Mesothelial cell of epicardium (in vitro differentiated cells): ENCODE measurements around the gene TACC3. TPM values are rescaled to one million over a fixed set of nuclear protein-coding genes. Genes with fewer than 3 reads are reported as not detected.

Experiments used
- DNase-seq, 2 experiments: peaks; one replicate each; pipeline ENCODE4 v3.0.0; 2021; ENCODE audit warnings: low spot score in 2 of 2; ENCODE audit not compliant: unreplicated experiment in 2 of 2
- H3K27ac Mint-ChIP-seq: 2 replicates; pipeline ENCODE4 v1.8.0; 2021; ENCODE audit warnings: mixed read lengths
- H3K27me3 Mint-ChIP-seq: 2 replicates; pipeline ENCODE4 v1.8.0; 2021; ENCODE audit warnings: low read depth, mixed read lengths
- H3K36me3 Mint-ChIP-seq: 2 replicates; pipeline ENCODE4 v1.8.0; 2021; ENCODE audit warnings: mixed read lengths
- H3K4me1 Mint-ChIP-seq: 2 replicates; pipeline ENCODE4 v1.8.0; 2021; ENCODE audit warnings: mixed read lengths
- H3K4me3 Mint-ChIP-seq: 2 replicates; pipeline ENCODE4 v1.8.0; 2021; ENCODE audit warnings: mild to moderate bottlenecking, moderate library complexity, mixed read lengths
- H3K9me3 Mint-ChIP-seq: 2 replicates; pipeline ENCODE4 v1.8.0; 2021; ENCODE audit warnings: mixed read lengths
- total RNA-seq: library from RNA; stranded (reverse); gene quantifications from 3 replicates; pipeline ENCODE4 v1.2.1, GENCODE V29; 2021
- TF ChIP-seq, protein P1 (sequence below): fragments of 200-600 bp; sonication (generic); IDR thresholded peaks from one replicate; pipeline ENCODE4 v1.5.0; 2021; ENCODE audit warnings: antibody characterized with exemption; ENCODE audit not compliant: unreplicated experiment

The TACC3 gene
- total RNA-seq, 1 donor from 2014 or later = 45.3 TPM

DNA sequence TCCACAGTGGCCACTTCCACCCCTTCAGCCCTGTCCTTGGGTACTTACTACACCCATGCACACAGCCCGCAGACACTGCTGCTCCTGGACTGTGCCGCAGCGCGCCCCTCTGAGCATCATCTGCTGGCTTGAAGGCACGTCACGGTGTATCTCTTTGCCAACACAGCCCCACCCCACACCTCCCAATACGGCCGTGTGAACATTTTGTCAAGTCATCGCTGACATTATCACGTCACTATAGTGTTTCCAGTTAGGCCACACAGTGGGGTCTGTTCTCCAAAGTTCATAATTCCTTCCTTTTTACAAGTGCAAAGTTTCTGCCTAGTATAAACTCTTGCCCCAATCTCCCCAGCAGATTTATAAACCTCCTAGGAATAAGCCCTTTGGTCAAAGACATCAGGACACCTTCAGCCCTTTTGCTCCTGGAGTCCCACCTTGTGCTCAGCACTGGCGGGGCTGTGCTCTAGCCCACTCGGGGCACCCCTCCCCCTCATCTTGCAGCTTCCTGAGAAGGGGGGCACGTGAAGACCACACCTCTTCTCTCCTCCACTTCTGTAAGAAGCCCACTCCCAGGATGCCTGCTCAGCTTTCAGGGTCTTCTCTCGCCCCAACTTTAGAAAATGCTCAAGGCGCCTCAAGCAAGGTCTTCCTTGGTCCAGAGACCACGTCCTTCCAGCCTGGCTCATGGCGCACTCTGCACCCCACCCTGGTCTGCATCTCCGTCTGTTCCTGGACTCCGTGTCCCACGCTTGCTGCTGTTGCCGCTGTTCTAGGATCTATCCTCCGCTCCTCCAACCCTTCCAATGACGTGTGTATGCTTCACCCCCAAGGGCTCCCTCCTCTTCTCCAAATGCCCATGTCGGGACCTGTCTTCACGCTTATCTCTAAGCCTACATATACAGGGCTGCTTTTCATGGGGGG, 44.5 kb upstream of the TACC3 start:
- no peak overlapping the region for H3K4me3 Mint-ChIP-seq
- no peak overlapping the region for H3K27ac Mint-ChIP-seq

DNA sequence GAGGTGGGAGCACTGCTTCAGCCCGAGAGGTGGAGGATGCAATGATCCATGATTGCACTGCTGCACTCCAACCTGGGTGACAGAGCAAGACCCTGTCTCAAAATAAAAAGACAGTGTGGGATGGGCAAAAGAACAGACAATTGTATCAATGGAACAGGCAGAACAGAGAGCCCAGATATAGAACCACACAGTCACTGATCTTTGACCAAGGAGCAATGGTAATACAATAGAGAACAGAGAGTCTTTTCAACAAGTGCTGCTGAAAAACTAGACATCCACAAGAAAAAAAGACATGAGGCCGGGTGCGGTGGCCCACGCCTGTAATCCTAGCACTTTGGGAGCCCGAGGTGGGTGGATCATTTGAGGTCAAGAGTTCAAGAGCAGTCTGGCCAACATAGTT, 43.1 kb upstream of the TACC3 start:
- TF ChIP-seq, protein P1, sequence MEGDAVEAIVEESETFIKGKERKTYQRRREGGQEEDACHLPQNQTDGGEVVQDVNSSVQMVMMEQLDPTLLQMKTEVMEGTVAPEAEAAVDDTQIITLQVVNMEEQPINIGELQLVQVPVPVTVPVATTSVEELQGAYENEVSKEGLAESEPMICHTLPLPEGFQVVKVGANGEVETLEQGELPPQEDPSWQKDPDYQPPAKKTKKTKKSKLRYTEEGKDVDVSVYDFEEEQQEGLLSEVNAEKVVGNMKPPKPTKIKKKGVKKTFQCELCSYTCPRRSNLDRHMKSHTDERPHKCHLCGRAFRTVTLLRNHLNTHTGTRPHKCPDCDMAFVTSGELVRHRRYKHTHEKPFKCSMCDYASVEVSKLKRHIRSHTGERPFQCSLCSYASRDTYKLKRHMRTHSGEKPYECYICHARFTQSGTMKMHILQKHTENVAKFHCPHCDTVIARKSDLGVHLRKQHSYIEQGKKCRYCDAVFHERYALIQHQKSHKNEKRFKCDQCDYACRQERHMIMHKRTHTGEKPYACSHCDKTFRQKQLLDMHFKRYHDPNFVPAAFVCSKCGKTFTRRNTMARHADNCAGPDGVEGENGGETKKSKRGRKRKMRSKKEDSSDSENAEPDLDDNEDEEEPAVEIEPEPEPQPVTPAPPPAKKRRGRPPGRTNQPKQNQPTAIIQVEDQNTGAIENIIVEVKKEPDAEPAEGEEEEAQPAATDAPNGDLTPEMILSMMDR = no peak
- DNase-seq = no peak
- Mint-ChIP-seq H3K27me3 (peaks cover 5% of the 10 kb centered on the region), H3K27ac (no peak overlapping the region), H3K9me3 (no peaks in the 10 kb centered on the region), H3K4me3 (no peak overlapping the region), H3K36me3 (no peaks in the 10 kb centered on the region), H3K4me1 (peaks cover 6% of the 10 kb centered on the region)

More for the DNA sequence above, 44.5 kb upstream of the TACC3 start:
- TF ChIP-seq, protein P1 = no peak
- Mint-ChIP-seq H3K27me3 (peaks cover 5% of the 10 kb centered on the region), H3K4me1 (no peaks in the 10 kb centered on the region), H3K9me3 (no peaks in the 10 kb centered on the region), H3K36me3 (no peaks in the 10 kb centered on the region)
- DNase-seq = no peak

DNA sequence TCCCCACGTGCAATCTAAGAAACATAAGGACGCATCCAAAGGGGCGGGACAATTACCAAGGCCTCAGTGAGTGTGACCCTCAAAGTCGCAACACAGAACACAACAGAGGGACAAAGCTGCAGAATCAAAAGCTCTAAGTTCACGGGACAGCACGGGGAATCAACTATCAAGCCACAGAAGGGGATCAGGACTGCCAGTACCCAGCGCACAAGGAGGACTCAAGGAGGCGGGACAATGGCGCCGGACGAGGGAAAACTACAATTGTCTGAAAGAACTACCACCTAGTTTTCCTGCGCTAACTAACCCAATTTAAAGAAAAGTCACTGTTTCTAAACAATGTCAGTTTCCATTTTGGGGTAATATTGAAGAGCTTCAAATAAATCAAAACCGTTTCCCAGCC, 38.5 kb upstream of the TACC3 start:
- Mint-ChIP-seq H3K36me3 (no peaks in the 10 kb centered on the region), H3K4me1 (peaks cover 10% of the 10 kb centered on the region)

DNA sequence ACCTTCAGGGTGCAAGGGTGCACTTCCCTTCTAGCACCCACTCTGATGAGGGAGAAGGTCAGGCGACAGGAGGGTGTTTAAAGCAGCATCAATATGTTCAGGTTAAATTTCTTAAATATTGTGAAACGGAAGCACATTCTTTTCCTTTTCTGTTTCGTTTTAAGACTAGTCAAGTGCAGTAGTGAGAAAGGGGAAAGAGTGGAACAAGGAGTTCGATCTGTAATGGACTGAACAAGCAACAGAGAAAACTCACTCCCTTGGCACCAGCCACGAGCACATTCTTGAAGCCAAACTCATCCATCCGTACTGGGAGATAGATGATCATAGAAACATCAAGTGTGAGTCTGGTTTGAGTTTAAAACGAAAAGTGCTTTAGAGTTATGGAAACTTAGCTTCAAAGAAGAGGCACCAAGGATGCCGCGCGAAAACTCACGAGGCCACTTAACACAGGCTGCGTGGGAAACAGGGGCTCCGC, 38.0 kb upstream of the TACC3 start:
- Mint-ChIP-seq H3K36me3 (no peaks in the 10 kb centered on the region), H3K27me3 (no peaks in the 10 kb centered on the region), H3K4me3 (peak overlapping the region; percentile 74), H3K4me1 (peaks cover 10% of the 10 kb centered on the region), H3K9me3 (no peaks in the 10 kb centered on the region), H3K27ac (peak overlapping the region; percentile 86)
- DNase-seq = no peak
- TF ChIP-seq, protein P1 = no peak

More for the DNA sequence above, 38.5 kb upstream of the TACC3 start:
- no peaks in the 10 kb centered on the region for H3K27me3 Mint-ChIP-seq
- no peak for DNase-seq
- peak overlapping the region; percentile 74 for H3K4me3 Mint-ChIP-seq
- TF ChIP-seq, protein P1 = no peak
- H3K9me3 Mint-ChIP-seq = no peaks in the 10 kb centered on the region
- peak overlapping the region; percentile 23 for H3K27ac Mint-ChIP-seq

DNA sequence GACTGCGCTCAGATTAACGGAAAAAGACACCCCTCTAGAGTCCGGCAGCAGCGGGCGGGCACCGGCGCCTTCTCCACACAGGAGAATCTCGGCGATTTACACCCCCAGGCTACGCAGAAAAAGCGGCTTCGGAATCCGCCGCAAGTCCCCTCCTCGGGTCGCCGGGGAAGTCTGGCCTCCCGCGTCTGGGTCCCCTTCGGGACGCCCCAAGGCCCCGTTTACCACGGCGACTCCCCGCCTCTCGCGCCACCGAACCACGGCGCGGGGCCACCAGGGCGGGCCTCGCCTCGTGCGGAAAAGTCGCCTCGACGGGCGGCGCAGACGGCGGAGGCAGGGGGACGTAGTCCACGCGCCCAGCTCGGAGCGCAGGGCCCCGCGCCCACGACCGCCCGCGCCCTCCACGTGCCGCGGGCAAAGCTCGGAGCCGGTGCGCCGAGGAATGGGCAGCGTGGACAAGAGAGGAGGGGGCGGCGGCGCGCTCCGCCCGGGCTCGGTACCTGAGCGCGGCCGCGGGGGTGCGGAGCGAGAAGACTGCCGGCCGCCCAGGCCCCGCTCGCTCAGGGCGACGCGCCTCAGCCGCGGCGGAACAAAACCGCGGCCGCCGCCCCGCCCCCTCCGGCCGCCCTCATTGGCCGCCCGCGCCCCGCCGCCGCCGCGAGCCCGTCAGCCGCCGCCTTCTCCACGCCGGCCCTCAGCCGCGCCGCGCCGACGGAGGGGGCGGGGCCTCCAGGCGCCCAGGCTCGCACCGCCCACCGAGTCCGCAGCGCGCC, 37.4 kb upstream of the TACC3 start, which contains the start of gene FAM53A:
Gene FAM53A (minus strand): TSS at position 578 of the 770 bp plus-strand sequence. CDS start 15,572 bp downstream, outside the sequence.
- Mint-ChIP-seq H3K36me3 (no peaks in the 10 kb centered on the region), H3K9me3 (no peaks in the 10 kb centered on the region), H3K27ac (peak within 1 kb of the TSS; percentile 86), H3K4me3 (peak within 1 kb of the TSS; percentile 74), H3K27me3 (no peaks in the 10 kb centered on the region), H3K4me1 (peaks cover 10% of the 10 kb centered on the region)
- peak; percentile 90 to 96 for DNase-seq
- TF ChIP-seq, protein P1 = no peak
